Suprapubic skin (tissue), 4 donors: ENCODE data around the gene CHODL. TPM values are rescaled to one million over a fixed set of nuclear protein-coding genes. Genes with fewer than 3 reads are reported as not detected.

Experiments
- DNase-seq, 2 donors: peaks; one replicate each; pipeline ENCODE4 v3.0.0-alpha.2; 2019; ENCODE audit warnings: low spot score in 2 of 2
- H3K27ac ChIP-seq: fragments of 200-600 bp; sonication (generic); one replicate; pipeline ENCODE4 v1.5.1; 2019
- H3K27me3 ChIP-seq: fragments of 200-600 bp; sonication (generic); one replicate; pipeline ENCODE4 v1.5.1; 2019
- H3K36me3 ChIP-seq: fragments of 200-600 bp; sonication (generic); one replicate; pipeline ENCODE4 v1.5.1; 2019
- H3K4me1 ChIP-seq: fragments of 200-600 bp; sonication (generic); one replicate; pipeline ENCODE4 v1.5.1; 2019
- H3K4me3 ChIP-seq: fragments of 200-600 bp; sonication (generic); one replicate; pipeline ENCODE4 v1.5.1; 2019; ENCODE audit warnings: mild to moderate bottlenecking
- H3K9me3 ChIP-seq: fragments of 200-600 bp; sonication (generic); one replicate; pipeline ENCODE4 v1.5.1; 2019
- EP300 ChIP-seq: sonication (generic); formaldehyde crosslinking; IDR thresholded peaks from one replicate; pipeline ENCODE4 v1.6.1; 2017; ENCODE audit warnings: antibody characterized with exemption
- POLR2A ChIP-seq, 2 donors: fragments of 450-650 bp; IDR thresholded peaks; one replicate each; pipeline ENCODE4 v1.6.1; 2017; ENCODE audit warnings: antibody characterized with exemption in 2 of 2, mild to moderate bottlenecking in 2 of 2, moderate library complexity in 2 of 2
- POLR2AphosphoS5 ChIP-seq, 3 donors: sonication (generic); formaldehyde crosslinking; IDR thresholded peaks; one replicate each; pipeline ENCODE4 v1.6.1; 2017; ENCODE audit warnings: antibody characterized with exemption in 3 of 3
- WGBS: methylation state at CpG from one replicate; pipeline ENCODE4 v1.1.5; 2018; 5-methylcytosine and 5-hydroxymethylcytosine counted together
- total RNA-seq, 4 donors: library from RNA; depleted of rRNA; stranded (reverse); fragments of >200 nt; gene quantifications; one replicate each; pipeline ENCODE4 v1.1.0, GENCODE V29; 2016
- TF ChIP-seq, protein P1 (sequence below), 2 donors: fragments of 200-600 bp in 1 of 2; fragments of 450-650 bp in 1 of 2; sonication (generic) in 1 of 2; IDR thresholded peaks; one replicate each; pipeline ENCODE4 v1.5.1; 2016 to 2019; ENCODE audit warnings: antibody characterized with exemption in 2 of 2, mild to moderate bottlenecking in 1 of 2, moderate library complexity in 1 of 2

CHODL gene
- total RNA-seq, 4 donors from 2014 or later, result 1.1 to 2.1 (median 1.7) TPM

GRCh38 chr21:18285379-18285778 lies 40.7 kb downstream of the CHODL start:
- Histone ChIP-seq H3K9me3 (no peaks in the 10 kb centered on the region), H3K36me3 (no peaks in the 10 kb centered on the region), H3K27ac (no peak overlapping the region), H3K4me1 (no peaks in the 10 kb centered on the region), H3K4me3 (no peak overlapping the region), H3K27me3 (no peaks in the 10 kb centered on the region)
- TF ChIP-seq, protein P1, sequence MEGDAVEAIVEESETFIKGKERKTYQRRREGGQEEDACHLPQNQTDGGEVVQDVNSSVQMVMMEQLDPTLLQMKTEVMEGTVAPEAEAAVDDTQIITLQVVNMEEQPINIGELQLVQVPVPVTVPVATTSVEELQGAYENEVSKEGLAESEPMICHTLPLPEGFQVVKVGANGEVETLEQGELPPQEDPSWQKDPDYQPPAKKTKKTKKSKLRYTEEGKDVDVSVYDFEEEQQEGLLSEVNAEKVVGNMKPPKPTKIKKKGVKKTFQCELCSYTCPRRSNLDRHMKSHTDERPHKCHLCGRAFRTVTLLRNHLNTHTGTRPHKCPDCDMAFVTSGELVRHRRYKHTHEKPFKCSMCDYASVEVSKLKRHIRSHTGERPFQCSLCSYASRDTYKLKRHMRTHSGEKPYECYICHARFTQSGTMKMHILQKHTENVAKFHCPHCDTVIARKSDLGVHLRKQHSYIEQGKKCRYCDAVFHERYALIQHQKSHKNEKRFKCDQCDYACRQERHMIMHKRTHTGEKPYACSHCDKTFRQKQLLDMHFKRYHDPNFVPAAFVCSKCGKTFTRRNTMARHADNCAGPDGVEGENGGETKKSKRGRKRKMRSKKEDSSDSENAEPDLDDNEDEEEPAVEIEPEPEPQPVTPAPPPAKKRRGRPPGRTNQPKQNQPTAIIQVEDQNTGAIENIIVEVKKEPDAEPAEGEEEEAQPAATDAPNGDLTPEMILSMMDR (IDR thresholded peaks at IDR 0.05), result no peak
- TF ChIP-seq EP300 (no peak), POLR2AphosphoS5 (IDR thresholded peaks at IDR 0.05) (no peak), POLR2A (IDR thresholded peaks at IDR 0.05) (no peak)
- 84% methylated on average over 4 of the region's 4 CpGs for WGBS
- DNase-seq, result no peak

DNA sequence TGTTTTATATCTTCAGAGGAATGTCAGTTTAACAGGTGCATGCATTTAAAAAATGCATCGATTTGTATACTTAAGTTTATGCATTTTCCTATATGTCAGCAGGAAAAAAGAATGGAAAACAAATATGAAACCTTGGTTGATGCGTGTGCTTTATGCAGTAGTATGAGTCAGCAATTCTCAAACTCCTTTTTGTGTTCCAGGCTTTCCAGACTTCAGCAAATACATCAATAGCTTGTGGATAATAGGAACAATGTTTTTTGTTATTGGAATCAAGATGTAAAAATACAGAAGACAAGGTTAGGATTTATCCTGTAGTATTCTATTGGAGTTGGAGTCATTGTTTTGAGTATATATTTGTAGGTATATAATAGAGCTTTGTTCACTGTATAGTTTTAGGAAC lies 45.2 kb downstream of the CHODL start:
- no peak for DNase-seq
- Histone ChIP-seq H3K4me3 (no peak overlapping the region), H3K36me3 (no peaks in the 10 kb centered on the region), H3K9me3 (no peaks in the 10 kb centered on the region), H3K27ac (no peak overlapping the region), H3K27me3 (peaks cover 4% of the 10 kb centered on the region), H3K4me1 (no peaks in the 10 kb centered on the region)
- TF ChIP-seq EP300 (no peak), POLR2A (IDR thresholded peaks at IDR 0.05) (no peak), POLR2AphosphoS5 (IDR thresholded peaks at IDR 0.05) (no peak)
- TF ChIP-seq, protein P1 (IDR thresholded peaks at IDR 0.05), result no peak
- WGBS, result 62% methylated on average over 2 of the region's 2 CpGs

GRCh38 chr21:18294100-18294499 lies 49.5 kb downstream of the CHODL start:
- DNase-seq, result no peak
- H3K4me3 ChIP-seq, result no peak overlapping the region
- TF ChIP-seq POLR2AphosphoS5 (IDR thresholded peaks at IDR 0.05) (no peak), EP300 (no peak), POLR2A (IDR thresholded peaks at IDR 0.05) (no peak)
- TF ChIP-seq, protein P1 (IDR thresholded peaks at IDR 0.05), result no peak
- peaks cover 4% of the 10 kb centered on the region for H3K27me3 ChIP-seq
- no peaks in the 10 kb centered on the region for H3K36me3 ChIP-seq
- 80% methylated on average over 9 of the region's 9 CpGs for WGBS
- H3K9me3 ChIP-seq, result no peaks in the 10 kb centered on the region
- no peak overlapping the region for H3K27ac ChIP-seq
- no peaks in the 10 kb centered on the region for H3K4me1 ChIP-seq

DNA sequence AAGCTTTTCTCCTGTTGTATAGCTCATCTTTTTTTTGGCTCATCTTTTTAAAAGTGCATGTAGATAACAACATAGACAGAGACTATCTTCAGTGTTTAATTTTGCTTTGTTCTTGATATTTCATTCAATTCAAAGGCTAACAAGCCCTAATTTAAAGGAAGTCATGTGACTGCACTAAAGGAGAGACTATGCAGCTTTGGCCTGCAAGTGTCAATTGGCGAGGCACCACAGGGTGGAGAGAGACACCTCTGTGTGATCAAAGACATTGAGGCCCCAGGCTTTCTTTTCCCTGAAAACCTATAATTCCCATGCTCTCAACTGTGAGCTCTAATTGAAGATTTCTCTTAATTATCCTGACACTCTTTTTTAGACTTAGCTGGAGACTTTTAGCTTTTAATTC lies 53.6 kb downstream of the CHODL start:
- TF ChIP-seq POLR2A (IDR thresholded peaks at IDR 0.05), result no peak
- TF ChIP-seq, protein P1 (IDR thresholded peaks at IDR 0.05), result no peak
- no peak for TF ChIP-seq EP300
- no peak for TF ChIP-seq POLR2AphosphoS5 (IDR thresholded peaks at IDR 0.05)
- Histone ChIP-seq H3K4me3 (no peak overlapping the region), H3K27ac (no peak overlapping the region), H3K9me3 (no peaks in the 10 kb centered on the region), H3K27me3 (no peaks in the 10 kb centered on the region), H3K4me1 (no peaks in the 10 kb centered on the region), H3K36me3 (no peaks in the 10 kb centered on the region)
- WGBS, result 55% methylated on average over 1 of the region's 1 CpG
- DNase-seq, result no peak

Other genes starting within 250 kb of the CHODL start
- not detected for gene TMPRSS15, start 159.0 kb downstream of the CHODL start, total RNA-seq